Hepatocyte (in vitro differentiated cells): ENCODE data around the gene HSPA12A.

Experiments
- EZH2 ChIP-seq: fragments of 200-600 bp; sonication (generic); IDR thresholded peaks from 2 replicates; pipeline ENCODE4 v1.6.1; 2016; ENCODE audit warnings: antibody characterized with exemption, mild to moderate bottlenecking, borderline replicate concordance
- TF ChIP-seq, protein P1 (sequence below): fragments of 200-600 bp; sonication (generic); IDR thresholded peaks from 2 replicates; pipeline ENCODE4 v1.5.1; 2016; ENCODE audit warnings: antibody characterized with exemption, mild to moderate bottlenecking; ENCODE audit not compliant: poor library complexity

DNA sequence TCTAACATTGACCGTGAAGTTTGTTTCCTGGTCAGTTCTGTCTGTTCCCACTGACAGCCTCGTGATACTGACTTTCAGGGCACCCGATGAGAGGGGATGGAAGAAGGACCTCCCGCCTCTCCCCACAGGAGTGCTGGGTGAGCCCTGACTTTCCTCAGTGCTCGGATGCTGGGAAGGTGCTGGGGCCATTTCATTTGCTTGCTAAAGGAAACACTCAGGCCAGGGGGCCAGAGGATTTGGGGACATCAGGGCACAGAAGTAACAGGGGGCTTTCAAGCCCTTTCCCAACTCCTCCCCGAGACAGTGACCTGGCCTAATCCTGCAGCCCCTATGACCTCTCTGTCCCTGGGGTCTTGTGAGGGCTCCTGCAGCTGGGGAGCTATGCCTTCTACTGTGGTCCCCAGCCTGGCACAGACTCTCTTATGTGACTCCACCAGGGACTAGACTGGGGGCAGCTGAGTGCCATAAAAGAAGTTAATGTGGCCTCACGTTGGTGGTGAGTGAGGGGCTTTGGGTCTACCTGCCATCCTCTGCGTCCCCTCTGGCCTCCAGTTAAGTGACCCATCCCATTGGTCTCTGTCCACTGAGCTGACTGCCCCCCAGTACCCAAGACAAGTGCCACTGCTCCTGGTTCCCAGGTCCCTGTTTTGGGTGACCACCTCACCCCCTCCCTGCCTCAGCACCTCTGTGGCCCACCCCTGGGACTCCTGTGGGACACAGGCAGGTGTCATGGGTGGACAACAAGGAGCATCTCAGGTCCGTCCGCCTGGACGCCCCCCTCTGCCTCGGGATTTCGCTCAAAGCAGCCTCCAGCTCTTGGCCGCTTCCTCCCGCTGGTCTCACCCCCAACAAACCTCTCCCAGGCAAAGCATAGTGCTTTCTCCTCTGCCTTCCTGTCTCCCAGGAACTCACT is 33.4 kb upstream of the HSPA12A start:
- TF ChIP-seq, protein P1, sequence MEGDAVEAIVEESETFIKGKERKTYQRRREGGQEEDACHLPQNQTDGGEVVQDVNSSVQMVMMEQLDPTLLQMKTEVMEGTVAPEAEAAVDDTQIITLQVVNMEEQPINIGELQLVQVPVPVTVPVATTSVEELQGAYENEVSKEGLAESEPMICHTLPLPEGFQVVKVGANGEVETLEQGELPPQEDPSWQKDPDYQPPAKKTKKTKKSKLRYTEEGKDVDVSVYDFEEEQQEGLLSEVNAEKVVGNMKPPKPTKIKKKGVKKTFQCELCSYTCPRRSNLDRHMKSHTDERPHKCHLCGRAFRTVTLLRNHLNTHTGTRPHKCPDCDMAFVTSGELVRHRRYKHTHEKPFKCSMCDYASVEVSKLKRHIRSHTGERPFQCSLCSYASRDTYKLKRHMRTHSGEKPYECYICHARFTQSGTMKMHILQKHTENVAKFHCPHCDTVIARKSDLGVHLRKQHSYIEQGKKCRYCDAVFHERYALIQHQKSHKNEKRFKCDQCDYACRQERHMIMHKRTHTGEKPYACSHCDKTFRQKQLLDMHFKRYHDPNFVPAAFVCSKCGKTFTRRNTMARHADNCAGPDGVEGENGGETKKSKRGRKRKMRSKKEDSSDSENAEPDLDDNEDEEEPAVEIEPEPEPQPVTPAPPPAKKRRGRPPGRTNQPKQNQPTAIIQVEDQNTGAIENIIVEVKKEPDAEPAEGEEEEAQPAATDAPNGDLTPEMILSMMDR, result no peak
- TF ChIP-seq EZH2, result no peak
